ENCODE data around the gene FAM25G.

DNA sequence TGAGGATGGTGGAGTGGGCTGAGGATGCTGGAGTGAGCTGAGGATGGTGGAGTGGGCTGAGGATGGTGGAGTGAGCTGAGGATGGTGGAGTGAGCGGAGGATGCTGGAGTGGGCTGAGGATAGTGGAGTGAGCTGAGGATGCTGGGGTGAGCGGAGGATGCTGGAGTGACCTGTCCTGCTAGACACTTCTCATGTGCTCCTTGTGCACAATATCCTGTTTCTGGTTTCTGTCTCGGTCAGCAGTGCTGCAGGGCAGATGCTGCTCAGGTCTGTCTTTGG, 36.8 kb downstream of the FAM25G start:
- TF ChIP-seq, protein P1, sequence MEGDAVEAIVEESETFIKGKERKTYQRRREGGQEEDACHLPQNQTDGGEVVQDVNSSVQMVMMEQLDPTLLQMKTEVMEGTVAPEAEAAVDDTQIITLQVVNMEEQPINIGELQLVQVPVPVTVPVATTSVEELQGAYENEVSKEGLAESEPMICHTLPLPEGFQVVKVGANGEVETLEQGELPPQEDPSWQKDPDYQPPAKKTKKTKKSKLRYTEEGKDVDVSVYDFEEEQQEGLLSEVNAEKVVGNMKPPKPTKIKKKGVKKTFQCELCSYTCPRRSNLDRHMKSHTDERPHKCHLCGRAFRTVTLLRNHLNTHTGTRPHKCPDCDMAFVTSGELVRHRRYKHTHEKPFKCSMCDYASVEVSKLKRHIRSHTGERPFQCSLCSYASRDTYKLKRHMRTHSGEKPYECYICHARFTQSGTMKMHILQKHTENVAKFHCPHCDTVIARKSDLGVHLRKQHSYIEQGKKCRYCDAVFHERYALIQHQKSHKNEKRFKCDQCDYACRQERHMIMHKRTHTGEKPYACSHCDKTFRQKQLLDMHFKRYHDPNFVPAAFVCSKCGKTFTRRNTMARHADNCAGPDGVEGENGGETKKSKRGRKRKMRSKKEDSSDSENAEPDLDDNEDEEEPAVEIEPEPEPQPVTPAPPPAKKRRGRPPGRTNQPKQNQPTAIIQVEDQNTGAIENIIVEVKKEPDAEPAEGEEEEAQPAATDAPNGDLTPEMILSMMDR (IDR thresholded peaks at IDR 0.05) = no peak
- TF ChIP-seq POLR2A (IDR thresholded peaks at IDR 0.05) = no peak
